ENCODE results near the gene SIAH1. TPM values are rescaled to one million over a fixed set of nuclear protein-coding genes. Genes with fewer than 3 reads are reported as not detected.

The SIAH1 gene
- total and polyA plus RNA-seq, 9 of the 15 experiments (the other 6 are each of a cell fraction or from before 2014, with no cell fraction given), result 4.1 to 14.3 (median 12.5) TPM

DNA sequence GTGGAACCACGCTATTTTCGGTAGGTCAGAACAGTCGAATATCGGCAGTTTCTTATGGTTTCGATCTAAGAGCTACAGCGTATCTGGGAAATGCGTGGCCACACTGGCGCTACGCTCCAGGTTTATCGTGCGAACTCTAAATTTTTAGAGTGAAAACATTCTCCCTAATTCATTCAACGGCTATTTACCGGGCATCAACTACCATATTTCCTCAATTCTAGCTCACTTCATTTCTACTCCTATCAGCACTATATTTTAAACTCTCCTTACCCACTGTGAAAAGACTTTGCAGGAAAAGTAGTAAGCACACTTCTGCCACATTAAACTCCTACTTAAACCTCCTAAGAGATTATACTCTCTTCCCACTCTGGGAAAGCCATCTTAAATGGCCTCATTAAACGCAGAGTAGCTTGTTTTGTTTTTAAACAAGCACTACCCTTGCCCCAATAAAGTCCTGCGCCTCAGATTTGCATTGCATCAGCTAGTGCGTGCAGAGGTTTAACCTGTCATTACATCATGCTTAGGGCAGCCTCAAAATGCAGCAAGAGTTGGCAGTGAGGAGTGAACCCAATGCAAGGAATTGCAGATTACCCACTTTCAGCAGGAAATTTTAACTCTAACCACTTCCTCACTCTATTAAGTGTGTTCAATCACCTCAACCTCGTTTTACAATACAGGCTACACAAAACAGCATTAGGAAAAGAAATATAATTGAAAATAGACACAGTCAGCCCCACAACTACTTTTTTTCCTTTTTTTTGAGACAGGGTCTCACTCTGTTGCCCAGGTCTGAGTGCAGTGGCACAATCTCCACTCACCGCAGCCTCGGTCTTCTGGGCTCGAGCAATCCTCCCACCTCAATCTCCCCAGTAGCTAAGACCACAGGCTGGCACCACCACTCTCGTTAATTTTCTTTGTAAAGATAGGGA is 18.8 kb downstream of the SIAH1 start (continued):
- TF ChIP-seq EP300 (IDR thresholded peaks at IDR 0.05; ENCODE audit: low read length) (peak; percentile 82), FOXK2 (conservative IDR thresholded peaks at IDR 0.05 in 1 of 2, IDR thresholded peaks at IDR 0.05 in 1 of 2; ENCODE audit: low read depth in 2 of 2) (peak in 1 of 2 experiments; percentile 28; a peak in 2 of 4 replicates), CREM (IDR thresholded peaks at IDR 0.05; ENCODE audit: low read depth) (peak; percentile 19; the same call in 1 of the 2 replicates), HEY1 (CRISPR knock-in tag; IDR thresholded peaks at IDR 0.05; ENCODE audit: borderline replicate concordance) (0 out of 2 replicates have a peak, but pooled peaks have one; percentile 24), SMARCA4 (IDR thresholded peaks at IDR 0.05) (peak; percentile 64; the same call in 1 of the 2 replicates), HDAC8 (tag; IDR thresholded peaks at IDR 0.05) (no peak), RBFOX2 (IDR thresholded peaks at IDR 0.05; ENCODE audit: low read depth, low read length) (peak; percentile 10), TCF3 (CRISPR knock-in tag; IDR thresholded peaks at IDR 0.05) (0 out of 2 replicates have a peak, but pooled peaks have one; percentile 2), ZEB2 (IDR thresholded peaks at IDR 0.05) (0 out of 2 replicates have a peak, but pooled peaks have one; percentile 23), GATAD2A (IDR thresholded peaks at IDR 0.05) (no peak), DPF2 (IDR thresholded peaks at IDR 0.05) (peak; percentile 51; the same call in 1 of the 2 replicates), TAF15 (IDR thresholded peaks at IDR 0.05; ENCODE audit: low read depth, low read length) (no peak), NFRKB (IDR thresholded peaks at IDR 0.05; ENCODE audit: low read depth) (peak; percentile 92; the same call in 1 of the 2 replicates), SRSF1 (IDR thresholded peaks at IDR 0.05; ENCODE audit: low read depth, low read length) (no peak), ZNF766 (CRISPR knock-in tag; conservative IDR thresholded peaks at IDR 0.05) (peak; percentile 85), MCM3 (IDR thresholded peaks at IDR 0.05) (no peak), PHF8 (IDR thresholded peaks at IDR 0.05; ENCODE audit: borderline replicate concordance, low read length) (peak; percentile 30; the same call in 1 of the 2 replicates), DDX20 (tag; IDR thresholded peaks at IDR 0.05; ENCODE audit: low read depth) (peak; percentile 35; the same call in 1 of the 2 replicates), TRIM24 (IDR thresholded peaks at IDR 0.05) (peak; percentile 37 to 66; a peak in 2 of 4 replicates), MTA1 (IDR thresholded peaks at IDR 0.05; ENCODE audit: borderline replicate concordance) (no peak), BRD9 (IDR thresholded peaks at IDR 0.05; ENCODE audit: low read depth, partially characterized antibody) (peak; percentile 86)
- TF ChIP-seq, protein P1, sequence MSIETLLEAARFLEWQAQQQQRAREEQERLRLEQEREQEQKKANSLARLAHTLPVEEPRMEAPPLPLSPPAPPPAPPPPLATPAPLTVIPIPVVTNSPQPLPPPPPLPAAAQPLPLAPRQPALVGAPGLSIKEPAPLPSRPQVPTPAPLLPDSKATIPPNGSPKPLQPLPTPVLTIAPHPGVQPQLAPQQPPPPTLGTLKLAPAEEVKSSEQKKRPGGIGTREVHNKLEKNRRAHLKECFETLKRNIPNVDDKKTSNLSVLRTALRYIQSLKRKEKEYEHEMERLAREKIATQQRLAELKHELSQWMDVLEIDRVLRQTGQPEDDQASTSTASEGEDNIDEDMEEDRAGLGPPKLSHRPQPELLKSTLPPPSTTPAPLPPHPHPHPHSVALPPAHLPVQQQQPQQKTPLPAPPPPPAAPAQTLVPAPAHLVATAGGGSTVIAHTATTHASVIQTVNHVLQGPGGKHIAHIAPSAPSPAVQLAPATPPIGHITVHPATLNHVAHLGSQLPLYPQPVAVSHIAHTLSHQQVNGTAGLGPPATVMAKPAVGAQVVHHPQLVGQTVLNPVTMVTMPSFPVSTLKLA (conservative IDR thresholded peaks at IDR 0.05), result peak in 1 of 2 experiments; percentile 47; a peak in 2 of 4 replicates
- TF ChIP-seq, protein P2, sequence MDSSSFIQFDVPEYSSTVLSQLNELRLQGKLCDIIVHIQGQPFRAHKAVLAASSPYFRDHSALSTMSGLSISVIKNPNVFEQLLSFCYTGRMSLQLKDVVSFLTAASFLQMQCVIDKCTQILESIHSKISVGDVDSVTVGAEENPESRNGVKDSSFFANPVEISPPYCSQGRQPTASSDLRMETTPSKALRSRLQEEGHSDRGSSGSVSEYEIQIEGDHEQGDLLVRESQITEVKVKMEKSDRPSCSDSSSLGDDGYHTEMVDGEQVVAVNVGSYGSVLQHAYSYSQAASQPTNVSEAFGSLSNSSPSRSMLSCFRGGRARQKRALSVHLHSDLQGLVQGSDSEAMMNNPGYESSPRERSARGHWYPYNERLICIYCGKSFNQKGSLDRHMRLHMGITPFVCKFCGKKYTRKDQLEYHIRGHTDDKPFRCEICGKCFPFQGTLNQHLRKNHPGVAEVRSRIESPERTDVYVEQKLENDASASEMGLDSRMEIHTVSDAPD (CRISPR knock-in tag; IDR thresholded peaks at IDR 0.05), result no peak

All from K562 (cell line).